OCI-LY7 (cell line): ENCODE data around the gene CD2BP2. TPM values are rescaled to one million over a fixed set of nuclear protein-coding genes. Genes with fewer than 3 reads are reported as not detected.

Experiments
- BruUV-seq: library from RNA; stranded (reverse); fragments of 400-500 nt; replicated peaks from 2 replicates; lab custom pipeline; 2021; lab: Mats Ljungman, UMichigan
- CTCF ChIA-PET: fragments of 300-600 bp; sonication (Branson Sonifier 250); formaldehyde crosslinking; loops from one replicate; lab custom pipeline; 2022; ENCODE audit warnings: antibody characterized with exemption; ENCODE audit not compliant: unreplicated experiment; lab: Charles Lee
- POLR2A ChIA-PET: fragments of 300-600 bp; sonication (Branson Sonifier 250); formaldehyde crosslinking; loops from one replicate; lab custom pipeline; 2022; ENCODE audit warnings: antibody characterized with exemption; lab: Charles Lee
- DNase-seq: peaks from one replicate; pipeline ENCODE4 v3.0.0-alpha.2; 2015; ENCODE audit warnings: low spot score
- H2AFZ ChIP-seq: fragments of 200-600 bp; sonication (generic), shearing (Covaris generic); 2 replicates; pipeline ENCODE4 v1.6.1; 2014; ENCODE audit warnings: mild to moderate bottlenecking, antibody characterized with exemption, low read length, moderate library complexity
- H3K27ac ChIP-seq: fragments of 200-600 bp; sonication (generic); 2 replicates; pipeline ENCODE4 v1.5.1; 2014; ENCODE audit warnings: mixed run types, low read depth, mild to moderate bottlenecking, moderate library complexity, low read length, inconsistent platforms; ENCODE audit not compliant: poor library complexity, severe bottlenecking
- H3K36me3 ChIP-seq: fragments of 200-600 bp; sonication (generic); 2 replicates; pipeline ENCODE4 v1.6.1; 2014; ENCODE audit warnings: mild to moderate bottlenecking, antibody characterized with exemption, low read length, moderate library complexity, mixed read lengths; ENCODE audit not compliant: insufficient read depth
- H3K4me1 ChIP-seq: fragments of 200-600 bp; sonication (generic); 2 replicates; pipeline ENCODE4 v1.5.1; 2014; ENCODE audit warnings: mild to moderate bottlenecking, low read length; ENCODE audit not compliant: insufficient read depth, poor library complexity, severe bottlenecking
- H3K4me2 ChIP-seq: fragments of 200-600 bp; sonication (generic); 2 replicates; pipeline ENCODE4 v1.6.1; 2014; ENCODE audit warnings: mild to moderate bottlenecking, low read length
- H3K4me3 ChIP-seq: fragments of 200-600 bp; sonication (generic); 2 replicates; pipeline ENCODE4 v1.5.1; 2014; ENCODE audit warnings: mild to moderate bottlenecking, low read depth, low read length; ENCODE audit not compliant: poor library complexity, severe bottlenecking
- H3K79me2 ChIP-seq: fragments of 200-600 bp; sonication (generic); 2 replicates; pipeline ENCODE4 v1.6.1; 2016; ENCODE audit warnings: low read depth, mild to moderate bottlenecking, low read length, moderate library complexity, mixed read lengths; ENCODE audit not compliant: insufficient read depth
- H3K9me2 ChIP-seq: fragments of 200-600 bp; sonication (generic); 2 replicates; pipeline ENCODE4 v1.6.1; 2016; ENCODE audit warnings: mild to moderate bottlenecking, low read length, mixed read lengths; ENCODE audit not compliant: insufficient read depth
- H3K9me3 ChIP-seq: fragments of 200-600 bp; sonication (generic); 2 replicates; pipeline ENCODE4 v1.6.1; 2014; ENCODE audit warnings: mild to moderate bottlenecking, mixed run types, low read length, mixed read lengths
- H4K20me1 ChIP-seq: fragments of 200-600 bp; sonication (generic); 2 replicates; pipeline ENCODE4 v1.6.1; 2014; ENCODE audit warnings: mild to moderate bottlenecking, antibody characterized with exemption, low read length, moderate library complexity, mixed read lengths; ENCODE audit not compliant: insufficient read depth
- EZH2phosphoT487 ChIP-seq: fragments of 200-600 bp; sonication (generic); IDR thresholded peaks from 2 replicates; pipeline ENCODE4 v1.6.1; 2018; ENCODE audit warnings: low read depth, borderline replicate concordance, mild to moderate bottlenecking, mixed run types, antibody characterized with exemption, low read length, moderate library complexity, mixed read lengths
- intact Hi-C: fragments of 100-400 bp; cut with micrococcal nuclease; formaldehyde crosslinking; loops from one replicate; pipeline ENCODE4 v1.10.0; 2022; ENCODE audit not compliant: unreplicated experiment
- total RNA-seq, 2 experiments: library from RNA; depleted of rRNA in 1 of 2; stranded (reverse); fragments of >200 nt in 1 of 2; shearing (Covaris generic) in 1 of 2; gene quantifications; 2 replicates each; pipeline ENCODE4 v1.2.3, GENCODE V29; 2014 to 2022
- TF ChIP-seq, protein P1 (sequence below): fragments of 200-600 bp; sonication (generic); conservative IDR thresholded peaks from 2 replicates; pipeline ENCODE4 v1.5.1; 2014; ENCODE audit warnings: mild to moderate bottlenecking, antibody characterized with exemption, low read length, moderate library complexity, mixed read lengths

The CD2BP2 gene
- total RNA-seq, 2 experiments from 2014 or later: 69.2 to 111 TPM

DNA sequence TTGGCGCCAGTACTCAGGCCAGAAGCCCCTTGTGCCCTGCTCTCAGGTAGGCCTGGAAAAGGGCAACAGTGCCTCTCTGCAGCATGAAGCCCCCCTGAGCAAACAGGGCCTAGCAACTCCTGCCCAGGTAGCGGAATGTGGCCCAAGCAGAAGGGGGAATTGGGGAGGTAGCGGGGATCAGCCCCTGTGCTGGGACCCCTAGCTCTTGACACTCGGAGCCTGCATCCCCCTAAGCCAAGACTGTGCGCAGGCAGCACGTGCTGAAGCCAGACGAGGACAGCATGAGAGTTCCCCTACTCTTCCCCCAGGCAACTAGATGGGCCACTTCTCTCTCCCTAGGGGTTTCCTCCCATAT, 823 bp upstream of the CD2BP2 start:
- Histone ChIP-seq H3K27ac (peak overlapping the region; percentile 76), H4K20me1 (no peaks in the 10 kb centered on the region), H3K9me2 (no peaks in the 10 kb centered on the region), H2AFZ (no peak overlapping the region), H3K4me1 (peaks cover 56% of the 10 kb centered on the region), H3K79me2 (peaks cover 42% of the 10 kb centered on the region), H3K9me3 (no peaks in the 10 kb centered on the region), H3K4me3 (peak overlapping the region; percentile 98), H3K4me2 (peak overlapping the region; percentile 99), H3K36me3 (peaks cover 83% of the 10 kb centered on the region)
- no peak for TF ChIP-seq EZH2phosphoT487
- no TSS peak for BruUV-seq
- intact Hi-C loops: loop anchor here (10.0 kb wide), 1 partner anchor 291 kb away; the partner anchor contains the start of gene ALDOA
- ChIA-PET POLR2A (interaction anchor here (1.8 to 3.2 kb wide), 2 partner anchors 14 to 15 kb away, joined by 7 to 18 read pairs; partner anchors contain the start of gene TBC1D10B), CTCF (interaction anchor here (1.1 kb wide), 1 partner anchor 15 kb away, joined by 3 read pairs; no protein-coding TSS in a partner anchor)
- DNase-seq: no peak

DNA sequence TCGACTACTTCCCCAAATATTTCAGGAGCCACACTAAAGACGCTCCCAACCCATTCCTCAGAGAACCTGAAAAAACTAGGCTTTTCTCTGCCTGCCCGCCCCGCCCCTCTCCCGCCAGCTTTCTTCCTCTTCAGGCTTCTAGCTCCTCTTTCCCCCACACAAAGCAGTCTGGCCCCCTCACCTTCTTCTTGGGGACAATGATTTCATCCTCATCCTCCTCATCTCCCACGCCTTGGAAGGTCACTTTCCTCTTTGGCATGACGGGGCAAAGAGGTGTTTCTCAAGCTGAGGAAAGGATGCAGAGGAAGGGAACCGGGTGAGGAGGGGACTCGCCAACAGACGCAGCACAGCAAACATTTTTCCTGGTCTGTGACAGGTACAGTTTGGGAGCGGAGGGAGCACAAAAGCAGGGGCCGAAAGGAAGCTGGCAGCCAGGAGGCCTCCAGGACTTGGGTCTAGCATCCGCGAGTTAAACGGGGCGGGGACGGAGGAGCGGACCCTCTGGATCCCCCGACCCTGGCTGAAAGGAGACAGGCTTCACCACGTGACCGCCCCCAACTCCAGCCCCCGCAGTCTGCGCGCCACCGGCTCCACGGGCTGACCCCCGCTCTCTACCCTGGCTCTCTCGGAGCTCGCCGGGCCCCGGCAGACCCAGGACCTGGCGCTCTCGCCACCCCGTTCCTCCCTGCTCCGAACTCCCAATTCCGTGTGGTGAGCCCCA, 525 bp downstream of the CD2BP2 start:
- peak overlapping the region; percentile 33 for H2AFZ ChIP-seq
- CTCF ChIA-PET: interaction anchor here (0.9 to 1.1 kb wide), 2 partner anchors 12 to 16 kb away, joined by 3 to 4 read pairs; partner anchors contain the start of gene TBC1D10B
- no TSS peak for BruUV-seq

More for the DNA sequence above, 525 bp downstream of the CD2BP2 start:
- H3K9me3 ChIP-seq: no peaks in the 10 kb centered on the region
- intact Hi-C loops: loop anchor here (10.0 kb wide), 1 partner anchor 290 kb away; the partner anchor contains the start of gene ALDOA
- H3K27ac ChIP-seq: peak overlapping the region; percentile 76
- no peaks in the 10 kb centered on the region for H3K9me2 ChIP-seq
- peaks cover 78% of the 10 kb centered on the region for H3K36me3 ChIP-seq
- no peaks in the 10 kb centered on the region for H4K20me1 ChIP-seq
- POLR2A ChIA-PET: interaction anchor here (0.7 to 3.2 kb wide), 6 partner anchors 9 to 28 kb away, joined by 3 to 18 read pairs (median 5); partner anchors contain the start of gene SEPTIN1
- peak overlapping the region; percentile 98 for H3K4me3 ChIP-seq
- H3K4me2 ChIP-seq: peak overlapping the region; percentile 99
- peak; percentile 19 for DNase-seq
- TF ChIP-seq, protein P1, sequence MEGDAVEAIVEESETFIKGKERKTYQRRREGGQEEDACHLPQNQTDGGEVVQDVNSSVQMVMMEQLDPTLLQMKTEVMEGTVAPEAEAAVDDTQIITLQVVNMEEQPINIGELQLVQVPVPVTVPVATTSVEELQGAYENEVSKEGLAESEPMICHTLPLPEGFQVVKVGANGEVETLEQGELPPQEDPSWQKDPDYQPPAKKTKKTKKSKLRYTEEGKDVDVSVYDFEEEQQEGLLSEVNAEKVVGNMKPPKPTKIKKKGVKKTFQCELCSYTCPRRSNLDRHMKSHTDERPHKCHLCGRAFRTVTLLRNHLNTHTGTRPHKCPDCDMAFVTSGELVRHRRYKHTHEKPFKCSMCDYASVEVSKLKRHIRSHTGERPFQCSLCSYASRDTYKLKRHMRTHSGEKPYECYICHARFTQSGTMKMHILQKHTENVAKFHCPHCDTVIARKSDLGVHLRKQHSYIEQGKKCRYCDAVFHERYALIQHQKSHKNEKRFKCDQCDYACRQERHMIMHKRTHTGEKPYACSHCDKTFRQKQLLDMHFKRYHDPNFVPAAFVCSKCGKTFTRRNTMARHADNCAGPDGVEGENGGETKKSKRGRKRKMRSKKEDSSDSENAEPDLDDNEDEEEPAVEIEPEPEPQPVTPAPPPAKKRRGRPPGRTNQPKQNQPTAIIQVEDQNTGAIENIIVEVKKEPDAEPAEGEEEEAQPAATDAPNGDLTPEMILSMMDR: no peak
- TF ChIP-seq EZH2phosphoT487: no peak
- peaks cover 69% of the 10 kb centered on the region for H3K4me1 ChIP-seq
- peaks cover 37% of the 10 kb centered on the region for H3K79me2 ChIP-seq
